HG03439 (cell line): ENCODE data around the gene FRZB.

Source experiments
- ATAC-seq: cut with Tn5 transposase; IDR thresholded peaks from one replicate; pipeline ENCODE4 v1.9.1; 2021; ENCODE audit warnings: mild to moderate bottlenecking, moderate library complexity; ENCODE audit not compliant: unreplicated experiment

The FRZB gene

DNA sequence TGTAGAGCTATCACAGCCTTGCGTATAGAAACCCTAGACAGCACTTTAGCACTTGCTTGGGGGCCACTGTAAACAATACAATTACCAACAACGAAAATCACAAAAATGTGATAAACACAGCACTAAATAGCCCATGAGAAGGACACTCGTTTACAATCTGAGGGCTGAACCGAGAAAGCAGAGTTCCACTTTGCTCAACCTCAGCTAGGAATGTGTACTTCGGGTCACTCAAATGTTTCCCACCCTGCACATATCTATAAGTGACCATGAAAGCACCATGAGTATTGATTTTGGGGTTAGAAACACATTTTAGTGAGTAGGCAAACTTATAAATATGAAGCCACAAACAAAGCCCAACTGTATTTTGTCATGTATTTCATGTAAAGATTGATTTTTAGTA is 62.3 kb downstream of the FRZB start:
- ATAC-seq: no peak

DNA sequence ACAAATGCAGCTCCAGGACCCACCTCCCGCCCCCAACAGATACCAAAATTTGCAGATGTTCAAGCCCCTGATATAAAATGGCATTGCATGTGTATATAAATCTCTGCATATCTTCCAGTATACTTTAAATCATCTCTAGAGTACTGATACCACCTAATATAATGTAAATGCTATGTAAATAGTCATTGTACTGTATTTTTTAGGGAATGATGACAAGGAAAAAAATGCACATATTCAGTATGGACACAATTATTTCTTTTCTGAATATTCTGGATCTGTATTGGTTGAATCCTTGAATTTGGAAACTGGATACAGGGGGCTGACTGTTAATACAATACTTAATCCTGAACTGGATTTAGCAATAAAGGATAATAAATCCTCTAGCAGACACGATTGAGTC is 67.7 kb downstream of the FRZB start:
- no peak for ATAC-seq

DNA sequence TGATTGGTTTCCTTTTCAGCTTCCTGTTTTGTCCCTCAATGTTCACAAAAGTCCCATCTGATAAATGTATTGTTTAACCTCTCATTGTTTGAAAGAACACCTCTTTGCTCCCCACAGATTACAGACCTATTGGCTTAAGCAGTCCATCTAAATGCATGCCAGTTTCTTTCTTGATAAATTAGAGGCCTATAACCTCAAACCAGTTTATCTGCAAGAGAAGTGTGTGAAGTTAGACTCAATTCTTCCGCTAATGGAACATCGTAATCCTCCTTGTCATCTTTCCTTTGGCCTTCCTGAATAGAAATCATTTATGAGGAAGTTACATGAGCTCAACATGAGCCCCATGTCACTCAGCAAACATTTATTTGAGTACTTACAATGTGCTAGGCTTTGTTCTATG is 74.0 kb downstream of the FRZB start:
- ATAC-seq: no peak

DNA sequence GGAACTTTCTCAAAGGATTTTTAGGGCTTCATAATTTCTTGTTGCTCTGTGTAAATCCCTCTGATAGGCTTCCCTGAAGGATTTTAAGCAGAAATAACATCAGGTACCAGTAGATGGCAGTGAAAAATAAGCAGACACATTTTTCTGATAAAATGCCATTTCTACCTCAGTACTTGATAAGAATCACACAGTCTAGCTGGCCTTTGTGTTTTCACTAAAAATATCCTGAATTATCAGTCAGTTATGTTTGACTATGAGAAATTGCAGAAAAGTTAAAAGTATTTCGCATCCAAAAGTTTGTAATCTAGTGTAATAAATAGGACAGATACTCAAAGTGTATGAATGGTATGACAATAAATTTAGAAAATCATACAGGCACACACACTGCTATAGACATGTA is 81.7 kb downstream of the FRZB start:
- ATAC-seq: no peak

DNA sequence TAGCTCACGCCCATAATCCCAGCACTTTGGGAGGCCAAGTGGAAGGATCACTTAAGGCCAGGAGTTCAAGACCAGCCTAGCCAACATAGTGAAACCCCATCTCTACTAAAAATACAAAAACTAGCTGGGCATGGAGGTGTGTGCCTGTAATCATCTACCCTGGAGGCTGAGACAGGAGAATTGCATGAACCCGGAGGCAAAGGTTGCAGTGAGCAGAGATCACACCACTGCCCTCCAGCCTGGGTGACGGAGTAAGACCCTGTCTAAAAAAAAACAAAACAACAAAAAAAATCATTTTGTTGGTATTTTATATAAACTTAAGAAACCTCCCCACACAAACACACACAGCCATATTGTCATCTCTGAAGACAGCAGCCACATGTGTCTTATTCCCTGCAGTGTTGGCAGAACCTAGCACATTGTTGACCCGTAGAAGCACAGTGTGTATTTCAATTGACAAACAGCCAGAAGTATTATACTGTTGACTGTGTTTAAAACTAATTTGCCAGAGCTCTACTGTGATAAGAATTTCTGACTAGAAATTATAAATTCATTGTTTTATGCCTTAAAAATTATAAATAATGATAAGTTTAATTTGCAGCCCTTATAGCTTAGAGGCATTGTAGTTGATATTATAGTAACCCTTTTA is 82.3 kb downstream of the FRZB start:
- no peak for ATAC-seq
